HG03097 (cell line): ENCODE results near the gene DTNA.
"Not testable (repeated sequence)": the region's sequence is repeated elsewhere in the genome, so short reads cannot be mapped to it uniquely, and the experiment has no call there.

ENCODE experiments used
- ATAC-seq: cut with Tn5 transposase; IDR thresholded peaks from one replicate; pipeline ENCODE4 v1.9.1; 2021; ENCODE audit not compliant: unreplicated experiment, low FRiP score

The DTNA gene

GRCh38 chr18:34720220-34720619, 10.1 kb downstream of the DTNA start:
- no peak for ATAC-seq

GRCh38 chr18:34723143-34723542, 13.0 kb downstream of the DTNA start:
- ATAC-seq = no peak

GRCh38 chr18:34725737-34726136, 15.6 kb downstream of the DTNA start:
- ATAC-seq = not testable (repeated sequence)

GRCh38 chr18:34726286-34727004, 16.3 kb downstream of the DTNA start:
- no peak for ATAC-seq

- no peak for ATAC-seq
These were observed 19.2 kb downstream of the DTNA start for GRCh38 chr18:34729264-34729663.

- ATAC-seq = no peak
These were observed 19.8 kb downstream of the DTNA start for GRCh38 chr18:34729740-34730355.

- ATAC-seq = no peak
These were observed 20.7 kb downstream of the DTNA start for GRCh38 chr18:34730774-34731173.

GRCh38 chr18:34734056-34734455, 24.0 kb downstream of the DTNA start:
- no peak for ATAC-seq

- not testable (repeated sequence) for ATAC-seq
These were observed 24.4 kb downstream of the DTNA start for GRCh38 chr18:34734526-34734925.

- ATAC-seq = no peak
These were observed 28.2 kb downstream of the DTNA start for GRCh38 chr18:34738175-34738894.

- ATAC-seq = no peak
These were observed 30.0 kb downstream of the DTNA start for GRCh38 chr18:34740101-34740500.

- ATAC-seq = no peak
These were observed 30.6 kb downstream of the DTNA start for GRCh38 chr18:34740724-34741123.

GRCh38 chr18:34741401-34741800, 31.3 kb downstream of the DTNA start:
- ATAC-seq = no peak

GRCh38 chr18:34742891-34743341, 32.8 kb downstream of the DTNA start:
- no peak for ATAC-seq

- ATAC-seq = no peak
These were observed 34.5 kb downstream of the DTNA start for GRCh38 chr18:34744569-34744968.

- ATAC-seq = no peak
These were observed 36.5 kb downstream of the DTNA start for GRCh38 chr18:34746614-34747013.

- no peak for ATAC-seq
These were observed 39.6 kb downstream of the DTNA start for GRCh38 chr18:34749721-34750120.

- no peak for ATAC-seq
These were observed 42.0 kb downstream of the DTNA start for GRCh38 chr18:34752056-34752455.

GRCh38 chr18:34754300-34754699, 44.2 kb downstream of the DTNA start:
- no peak for ATAC-seq

GRCh38 chr18:34757666-34758065, 47.6 kb downstream of the DTNA start:
- no peak for ATAC-seq

GRCh38 chr18:34758378-34758948, 48.4 kb downstream of the DTNA start:
- no peak for ATAC-seq
